NAMALWA (cell line): Measurements from ENCODE around the gene TSSK3.

Experiments
- DNase-seq: peaks from one replicate; pipeline ENCODE4 v3.0.0-alpha.2; 2015; ENCODE audit warnings: low spot score

The TSSK3 gene, protein sequence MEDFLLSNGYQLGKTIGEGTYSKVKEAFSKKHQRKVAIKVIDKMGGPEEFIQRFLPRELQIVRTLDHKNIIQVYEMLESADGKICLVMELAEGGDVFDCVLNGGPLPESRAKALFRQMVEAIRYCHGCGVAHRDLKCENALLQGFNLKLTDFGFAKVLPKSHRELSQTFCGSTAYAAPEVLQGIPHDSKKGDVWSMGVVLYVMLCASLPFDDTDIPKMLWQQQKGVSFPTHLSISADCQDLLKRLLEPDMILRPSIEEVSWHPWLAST

DNA sequence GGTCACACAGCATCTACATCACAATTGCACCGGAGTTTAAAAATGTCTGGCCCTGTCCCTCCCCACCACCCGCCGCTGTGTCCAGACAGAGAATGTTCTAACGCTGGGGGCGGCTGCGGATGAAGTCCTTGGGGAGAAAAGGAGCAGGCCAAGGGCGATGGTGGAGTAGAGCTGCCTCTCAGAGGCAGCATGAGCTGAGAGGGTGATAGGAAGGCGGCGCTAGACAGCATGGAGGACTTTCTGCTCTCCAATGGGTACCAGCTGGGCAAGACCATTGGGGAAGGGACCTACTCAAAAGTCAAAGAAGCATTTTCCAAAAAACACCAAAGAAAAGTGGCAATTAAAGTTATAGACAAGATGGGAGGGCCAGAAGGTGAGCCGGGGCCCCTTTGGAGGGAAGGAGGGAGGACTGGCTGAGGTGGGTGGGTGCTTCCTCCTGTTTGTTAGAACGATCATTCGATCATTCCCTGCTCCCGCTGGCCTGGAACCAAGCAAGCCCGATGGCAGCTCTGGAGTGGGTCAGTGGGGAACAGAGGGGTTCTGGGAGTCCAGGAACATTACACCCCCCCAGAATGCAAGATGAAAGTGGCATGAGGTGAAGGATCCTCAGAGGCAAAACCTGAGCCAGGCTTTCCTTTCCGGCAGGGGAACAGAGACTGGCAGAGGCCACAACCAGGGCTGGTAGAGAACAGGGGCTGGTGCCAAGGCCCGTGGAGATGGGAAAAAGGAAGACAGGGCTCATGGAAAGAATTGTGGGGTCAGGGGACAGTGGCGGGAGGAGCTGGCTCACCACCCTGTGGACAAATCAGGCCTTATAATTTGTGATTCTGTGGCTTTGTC lies at the start of gene TSSK3, which contains the start of gene FAM229A:
Gene TSSK3 (plus strand): TSS at position 66 of the 840 bp plus-strand sequence. CDS start 163 bp downstream, at position 229.
Gene FAM229A (minus strand): TSS at position 12 of the 840 bp plus-strand sequence. CDS start 394 bp downstream, outside the sequence.
- DNase-seq = no peak

DNA sequence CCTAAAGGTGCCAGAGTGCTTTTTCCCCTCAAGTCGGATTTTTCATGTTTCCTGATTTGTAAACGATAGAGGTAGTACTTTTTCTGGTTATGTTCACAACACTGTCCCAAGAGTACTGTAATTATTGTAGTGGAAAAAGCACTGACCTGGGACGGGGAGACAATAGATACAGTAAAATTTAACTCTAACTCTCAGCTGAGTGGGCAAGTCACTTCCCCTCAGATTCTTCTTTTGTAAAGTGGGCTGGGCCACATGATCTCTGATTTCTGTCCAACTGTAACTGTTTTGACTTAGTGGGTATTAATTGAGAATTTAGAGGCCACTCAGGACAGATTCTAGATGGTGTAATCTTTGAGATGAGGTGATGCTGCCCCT lies 45.4 kb upstream of the TSSK3 start:
- DNase-seq = no peak

DNA sequence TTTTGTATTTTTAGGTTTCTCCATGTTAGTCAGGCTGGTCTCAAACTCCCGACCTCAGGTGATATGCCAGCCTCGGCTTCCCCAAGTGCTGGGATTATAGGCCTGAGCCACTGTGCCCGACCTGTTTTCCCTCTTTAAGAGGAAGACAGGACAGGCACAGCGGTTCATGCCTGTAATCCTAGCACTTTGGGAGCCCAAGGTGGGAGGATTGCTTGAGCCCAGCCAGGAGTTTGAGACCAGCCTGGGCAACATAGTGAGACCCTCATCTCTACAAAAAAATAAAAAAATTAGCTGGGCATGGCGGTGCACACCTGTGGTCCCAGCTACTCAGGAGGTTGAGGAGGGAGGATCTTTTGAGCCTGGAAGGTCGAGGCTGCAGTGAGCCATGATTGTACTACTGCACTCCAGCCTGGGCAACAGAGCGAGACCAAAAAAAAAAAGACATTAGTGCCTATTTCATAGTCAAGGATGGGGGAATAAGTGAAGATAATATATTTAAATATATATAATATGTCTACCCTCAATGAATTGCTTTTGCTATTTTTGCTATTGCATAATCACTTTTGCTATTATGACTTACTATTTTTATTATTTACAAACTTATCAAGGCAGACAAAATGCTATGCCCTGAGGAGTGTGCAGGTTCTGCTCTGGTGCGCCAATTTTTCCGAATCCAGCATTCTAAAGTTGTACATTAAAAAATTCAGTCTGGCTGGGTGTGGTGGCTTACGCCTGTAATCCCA lies 44.0 kb upstream of the TSSK3 start:
- no peak for DNase-seq

DNA sequence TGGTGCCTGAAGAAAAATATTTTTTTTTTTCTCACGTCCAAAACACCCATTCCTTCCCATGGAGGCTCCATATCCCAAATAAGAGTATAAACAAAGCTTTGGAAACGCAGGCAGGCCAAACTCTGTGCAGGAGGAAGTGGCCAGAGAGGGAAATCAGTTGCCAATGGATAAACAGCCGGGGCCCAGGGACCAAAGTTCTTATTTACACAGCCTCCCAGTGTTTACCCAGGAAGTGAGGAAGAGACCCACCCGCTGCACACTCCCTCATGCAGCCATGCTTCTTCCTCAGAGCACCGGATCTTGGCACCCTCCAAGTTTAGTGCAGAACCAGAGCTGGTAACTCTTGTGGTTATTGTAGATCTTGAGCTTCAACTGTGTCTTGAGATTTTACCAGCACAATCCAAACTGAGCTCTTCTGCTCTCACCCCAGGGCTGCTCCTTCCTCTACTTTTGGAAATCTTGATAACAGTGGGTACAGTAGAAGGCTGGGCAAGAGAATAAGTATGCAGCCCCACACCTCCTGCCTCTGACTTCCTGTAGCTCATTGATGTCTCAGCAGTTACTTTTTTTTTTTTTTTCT lies 40.5 kb upstream of the TSSK3 start:
- peak; percentile 42 for DNase-seq

- no peak for DNase-seq
Observed at GRCh38 chr1:32327204-32327603, 35.1 kb upstream of the TSSK3 start.

DNA sequence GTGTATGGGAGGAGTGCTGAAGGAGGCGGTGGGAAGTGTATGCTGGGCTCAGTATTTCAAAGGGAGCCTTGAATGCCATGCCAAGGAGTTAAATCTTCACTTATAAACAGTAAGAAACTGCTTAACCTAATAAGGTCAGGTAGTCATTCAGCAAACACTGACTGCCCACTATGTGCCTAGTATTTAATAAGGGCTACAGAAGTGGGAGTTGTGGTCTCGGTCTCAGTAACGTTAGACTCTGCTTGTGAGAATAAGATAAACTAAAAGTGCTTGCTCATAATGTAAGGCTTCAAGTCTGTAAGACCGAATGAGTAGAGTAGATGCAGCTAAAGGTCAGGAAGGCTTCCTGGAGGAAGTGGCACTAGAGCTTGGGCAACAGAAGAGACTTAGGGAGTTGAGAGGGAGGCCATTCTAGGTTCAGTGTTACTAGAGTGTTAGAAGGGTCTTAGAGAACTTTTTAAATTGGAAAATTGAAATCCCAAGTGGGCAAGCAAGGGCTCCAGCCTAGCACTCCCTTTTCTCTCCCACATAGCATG lies 32.3 kb upstream of the TSSK3 start:
- DNase-seq = no peak

DNA sequence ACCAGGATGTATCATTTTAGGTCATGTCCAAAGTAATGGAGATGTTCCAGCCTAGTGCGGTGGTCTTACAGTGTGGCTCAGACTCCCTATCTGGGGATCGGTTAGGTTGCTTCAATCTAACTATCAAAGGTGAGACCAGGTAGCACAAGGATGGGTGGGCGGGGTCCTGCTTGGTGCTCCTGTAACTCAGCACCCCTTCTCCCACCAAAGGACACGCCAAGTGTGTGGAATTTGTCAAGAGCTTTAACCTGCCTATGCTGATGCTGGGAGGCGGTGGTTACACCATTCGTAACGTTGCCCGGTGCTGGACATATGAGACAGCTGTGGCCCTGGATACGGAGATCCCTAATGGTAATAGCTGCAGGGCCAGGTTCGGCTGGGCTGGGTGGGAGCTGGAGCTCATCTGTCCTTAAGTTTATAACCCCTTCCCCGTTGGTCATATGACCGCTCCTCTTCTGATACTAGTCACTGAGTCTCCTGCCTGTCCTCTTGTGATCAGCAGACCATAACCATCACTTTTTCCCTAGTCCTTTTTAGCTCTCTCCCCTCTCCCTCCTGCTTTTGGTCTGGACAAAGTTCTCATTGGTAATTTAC lies 31.7 kb upstream of the TSSK3 start:
- DNase-seq = no peak

DNA sequence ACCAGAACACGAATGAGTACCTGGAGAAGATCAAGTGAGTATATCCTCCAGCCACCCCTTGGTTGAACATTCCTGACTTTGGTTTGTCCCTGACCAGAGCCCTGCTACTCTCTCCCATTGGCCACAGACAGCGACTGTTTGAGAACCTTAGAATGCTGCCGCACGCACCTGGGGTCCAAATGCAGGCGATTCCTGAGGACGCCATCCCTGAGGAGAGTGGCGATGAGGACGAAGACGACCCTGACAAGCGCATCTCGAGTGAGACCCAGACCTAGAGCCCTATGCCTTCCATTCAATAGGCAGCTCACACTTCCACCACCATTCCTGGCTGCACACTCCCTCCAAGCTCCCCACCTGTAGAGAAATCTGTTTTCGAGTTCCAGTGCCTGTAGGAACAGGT lies 30.8 kb upstream of the TSSK3 start:
- DNase-seq = no peak

GRCh38 chr1:32332290-32333079 lies 29.9 kb upstream of the TSSK3 start:
- no peak for DNase-seq

DNA sequence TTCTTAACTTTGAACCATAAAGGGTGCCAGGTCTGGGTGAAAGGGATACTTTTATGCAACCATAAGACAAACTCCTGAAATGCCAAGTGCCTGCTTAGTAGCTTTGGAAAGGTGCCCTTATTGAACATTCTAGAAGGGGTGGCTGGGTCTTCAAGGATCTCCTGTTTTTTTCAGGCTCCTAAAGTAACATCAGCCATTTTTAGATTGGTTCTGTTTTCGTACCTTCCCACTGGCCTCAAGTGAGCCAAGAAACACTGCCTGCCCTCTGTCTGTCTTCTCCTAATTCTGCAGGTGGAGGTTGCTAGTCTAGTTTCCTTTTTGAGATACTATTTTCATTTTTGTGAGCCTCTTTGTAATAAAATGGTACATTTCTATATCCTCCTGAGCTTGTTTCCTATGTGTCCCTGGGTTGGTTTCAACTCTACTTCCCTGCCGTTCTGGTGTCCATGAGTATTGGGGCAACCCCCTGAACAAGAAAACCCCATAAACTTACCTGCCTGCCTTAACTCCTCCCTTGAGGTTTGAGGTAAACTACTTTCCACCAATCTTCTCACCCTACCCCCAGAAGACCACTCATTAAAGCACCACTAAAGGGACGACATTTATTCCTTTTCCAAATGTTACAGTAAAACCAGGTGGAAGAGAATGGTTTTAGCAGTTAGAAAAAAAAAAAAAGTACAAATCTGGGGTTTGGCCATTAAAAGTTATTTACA lies 28.9 kb upstream of the TSSK3 start:
- no peak for DNase-seq

GRCh38 chr1:32334274-32334861 lies 28.0 kb upstream of the TSSK3 start:
- no peak for DNase-seq

GRCh38 chr1:32334864-32335534 lies 27.3 kb upstream of the TSSK3 start:
- DNase-seq = peak; percentile 79

GRCh38 chr1:32335535-32335789 lies 26.9 kb upstream of the TSSK3 start:
- DNase-seq = no peak

GRCh38 chr1:32335790-32336590 lies 26.3 kb upstream of the TSSK3 start, which contains the start of gene MARCKSL1:
MARCKSL1 (minus strand) TSS chr1:32336233; CDS start chr1:32336033, 200 bp downstream.
- peak; percentile 84 for DNase-seq

- no peak for DNase-seq
Observed at GRCh38 chr1:32336591-32336932, 25.8 kb upstream of the TSSK3 start.

- peak; percentile 73 for DNase-seq
Observed at GRCh38 chr1:32336963-32337675, 25.2 kb upstream of the TSSK3 start.

DNA sequence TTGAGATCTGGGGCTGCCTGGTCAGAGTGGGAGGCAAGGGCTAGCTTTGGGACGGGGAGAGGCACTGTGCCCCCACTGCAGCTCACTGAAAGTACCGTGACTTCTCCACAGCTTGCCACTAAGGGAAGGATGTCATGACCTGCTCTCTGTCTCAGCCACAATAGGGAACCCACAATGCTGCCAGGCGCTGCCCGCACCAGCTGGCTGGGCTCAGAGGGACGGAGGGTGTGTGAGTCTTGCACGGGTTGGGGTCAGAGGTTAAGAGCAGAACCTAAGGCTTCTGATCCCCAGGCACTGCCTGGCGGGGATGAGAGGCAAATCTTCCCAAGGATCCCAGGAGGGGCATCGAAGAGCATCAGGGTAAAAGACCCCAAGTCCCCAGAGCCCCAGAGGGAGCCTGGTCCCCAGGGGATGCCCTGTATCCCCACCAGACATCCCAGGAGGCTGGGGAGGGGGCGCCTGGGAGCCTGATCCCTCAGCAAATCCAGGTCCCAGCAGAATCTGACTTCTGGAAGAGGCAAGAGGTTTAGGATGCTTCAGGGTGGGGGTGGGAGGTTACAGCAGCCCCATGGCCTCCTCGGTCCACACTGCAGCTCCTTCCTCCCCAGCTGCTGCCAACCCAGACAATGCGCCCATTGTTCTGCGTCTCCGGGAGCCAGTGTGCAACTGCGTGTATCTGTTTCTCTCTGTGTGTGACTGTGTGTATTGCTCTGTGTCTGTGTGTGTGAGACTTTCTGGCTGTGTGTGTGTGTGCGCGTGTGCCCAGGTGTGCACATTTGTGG lies 24.3 kb upstream of the TSSK3 start:
- DNase-seq = no peak
